HCT116 (cell line): Measurements from ENCODE around the gene STK32B. TPM values are rescaled to one million over a fixed set of nuclear protein-coding genes. Genes with fewer than 3 reads are reported as not detected.

Source experiments
- ATAC-seq: fragments of 200-7000 bp; cut with Tn5 transposase; 2 replicates; pipeline ENCODE4 v1.9.1; 2020; ENCODE audit warnings: mild to moderate bottlenecking, moderate library complexity
- BruUV-seq: library from RNA; stranded (reverse); fragments of 400-500 nt; replicated peaks from 2 replicates; lab custom pipeline; 2021; lab: Mats Ljungman, UMichigan
- CTCF ChIA-PET: fragments of 300-600 bp; sonication (Branson Sonifier 250); formaldehyde crosslinking; loops from one replicate; lab custom pipeline; 2021; ENCODE audit warnings: antibody characterized with exemption; lab: Charles Lee
- POLR2A ChIA-PET: fragments of 300-600, 350-600 bp; sonication (Branson Sonifier 250); formaldehyde crosslinking; loops from one replicate; lab custom pipeline; 2021; ENCODE audit warnings: antibody characterized with exemption; lab: Charles Lee
- RAD21 ChIA-PET, 2 experiments: fragments of 300-600 bp; sonication (Branson Sonifier 250); formaldehyde crosslinking; loops; one replicate each; lab custom pipeline; 2023; ENCODE audit warnings: low total read pairs in 2 of 2; ENCODE audit not compliant: uncharacterized antibody in 2 of 2, unreplicated experiment in 2 of 2, low non-redundant PET in 1 of 2; lab: Charles Lee
- DNase-seq: peaks from one replicate; pipeline ENCODE4 v3.0.0-alpha.2; 2010; ENCODE audit warnings: low read depth, low spot score
- H2AFZ ChIP-seq: fragments of 200-600 bp; shearing (Covaris generic), sonication (generic); 2 replicates; pipeline ENCODE4 v1.6.1; 2017; ENCODE audit warnings: low read depth, mixed run types, mixed read lengths, antibody characterized with exemption, low read length; ENCODE audit not compliant: poor library complexity, severe bottlenecking
- H3K27ac ChIP-seq: 2 replicates; pipeline ENCODE4 v1.5.1; 2012; ENCODE audit warnings: low read depth, low read length
- H3K27me3 ChIP-seq: fragments of 200-600 bp; sonication (generic); 2 replicates; pipeline ENCODE4 v1.6.1; 2016; ENCODE audit warnings: mixed run types, low read length, mixed read lengths; ENCODE audit not compliant: insufficient read depth
- H3K36me3 ChIP-seq, 2 experiments: fragments of 200-500 bp in 1 of 2; fragments of 200-600 bp in 1 of 2; sonication (Bioruptor generic) in 1 of 2; sonication (generic) in 1 of 2; 2 replicates each; pipeline versions ENCODE4 v1.5.1 to v1.6.1; 2014 to 2016; ENCODE audit warnings: low read length in 2 of 2, inconsistent platforms in 1 of 2, mixed read lengths in 1 of 2, mixed run types in 1 of 2; ENCODE audit not compliant: insufficient read depth in 2 of 2, control insufficient read depth in 1 of 2
- H3K4me1 ChIP-seq, 2 experiments: fragments of 200-600 bp in 1 of 2; sonication (generic) in 1 of 2; 2 replicates each; pipeline versions ENCODE4 v1.5.1 to v1.6.1; 2012 to 2017; ENCODE audit warnings: low read length in 2 of 2, inconsistent platforms in 1 of 2, mild to moderate bottlenecking in 1 of 2, mixed read lengths in 1 of 2, mixed run types in 1 of 2, moderate library complexity in 1 of 2; ENCODE audit not compliant: insufficient read depth in 2 of 2, control insufficient read depth in 1 of 2
- H3K4me2 ChIP-seq: fragments of 200-600 bp; sonication (generic); 2 replicates; pipeline ENCODE4 v1.6.1; 2017; ENCODE audit warnings: mixed run types, low read length, mixed read lengths
- H3K4me3 ChIP-seq, 2 experiments: fragments of 200-600 bp in 1 of 2; sonication (generic) in 1 of 2; replicated peaks in 1 of 2; 2 replicates each; pipeline ENCODE4 v1.5.1; 2011 to 2016; ENCODE audit warnings: low read length in 2 of 2, control low read depth in 1 of 2, low read depth in 1 of 2, mild to moderate bottlenecking in 1 of 2, mixed read lengths in 1 of 2, mixed run types in 1 of 2
- H3K79me2 ChIP-seq: fragments of 200-600 bp; sonication (generic); 2 replicates; pipeline ENCODE4 v1.6.1; 2017; ENCODE audit warnings: mild to moderate bottlenecking, mixed run types, low read length, moderate library complexity, mixed read lengths; ENCODE audit not compliant: insufficient read depth
- H3K9ac ChIP-seq: fragments of 200-600 bp; sonication (generic); 2 replicates; pipeline ENCODE4 v1.6.1; 2016; ENCODE audit warnings: low read length, mixed read lengths
- H3K9me2 ChIP-seq: fragments of 200-600 bp; sonication (generic), shearing (Covaris generic); 2 replicates; pipeline ENCODE4 v1.6.1; 2017; ENCODE audit warnings: mixed run types, mild to moderate bottlenecking, moderate library complexity; ENCODE audit not compliant: insufficient read depth
- H3K9me3 ChIP-seq, 2 experiments: fragments of 200-500 bp in 1 of 2; fragments of 200-600 bp in 1 of 2; sonication (Bioruptor generic) in 1 of 2; sonication (generic) in 1 of 2; 2 replicates each; pipeline ENCODE4 v1.6.1; 2014 to 2017; ENCODE audit warnings: low read length in 2 of 2, mixed read lengths in 2 of 2, inconsistent platforms in 1 of 2, low read depth in 1 of 2, mild to moderate bottlenecking in 1 of 2, mixed run types in 1 of 2, moderate library complexity in 1 of 2; ENCODE audit not compliant: control insufficient read depth in 1 of 2, insufficient read depth in 1 of 2
- H4K20me1 ChIP-seq: fragments of 200-600 bp; sonication (generic), shearing (Covaris generic); 2 replicates; pipeline ENCODE4 v1.6.1; 2017; ENCODE audit warnings: mixed run types, mild to moderate bottlenecking, moderate library complexity; ENCODE audit not compliant: insufficient read depth
- FOSL1 ChIP-seq: IDR thresholded peaks from 2 replicates; pipeline ENCODE4 v1.6.1; 2012; ENCODE audit warnings: low read depth
- JUND ChIP-seq: IDR thresholded peaks from 2 replicates; pipeline ENCODE4 v1.6.1; 2012
- MAX ChIP-seq: IDR thresholded peaks from 2 replicates; pipeline ENCODE4 v1.6.1; 2012
- POLR2AphosphoS5 ChIP-seq: IDR thresholded peaks from 2 replicates; pipeline ENCODE4 v1.6.1; 2011; ENCODE audit warnings: mild to moderate bottlenecking, low read depth, low read length, moderate library complexity
- RAD21 ChIP-seq: IDR thresholded peaks from 2 replicates; pipeline ENCODE4 v1.6.1; 2012; ENCODE audit warnings: low read depth, mild to moderate bottlenecking
- SP1 ChIP-seq: IDR thresholded peaks from 2 replicates; pipeline ENCODE4 v1.6.1; 2012; ENCODE audit warnings: low read depth
- SRF ChIP-seq: IDR thresholded peaks from 2 replicates; pipeline ENCODE4 v1.6.1; 2012; ENCODE audit warnings: low read depth
- TCF7L2 ChIP-seq: IDR thresholded peaks from 2 replicates; pipeline ENCODE4 v1.7.0; 2011; ENCODE audit warnings: borderline replicate concordance, inconsistent platforms; ENCODE audit not compliant: insufficient read depth, insufficient read length; ENCODE audit errors: extremely low read depth
- YY1 ChIP-seq: IDR thresholded peaks from 2 replicates; pipeline ENCODE4 v1.6.1; 2011; ENCODE audit warnings: low read length, low read depth, moderate library complexity, mild to moderate bottlenecking; ENCODE audit not compliant: insufficient replicate concordance; ENCODE audit errors: extremely low read depth
- ZFX ChIP-seq: fragments of 450-650 bp; IDR thresholded peaks from 2 replicates; pipeline ENCODE4 v1.6.1; 2017
- ZNF274 ChIP-seq: fragments of 200-500 bp; sonication (Bioruptor generic); IDR thresholded peaks from 2 replicates; pipeline ENCODE4 v1.6.1; 2014; ENCODE audit warnings: mild to moderate bottlenecking, low read depth, low read length, inconsistent platforms
- intact Hi-C: fragments of 100-400 bp; cut with micrococcal nuclease; formaldehyde crosslinking; loops from 2 replicates; pipeline ENCODE4 v1.10.0; 2022
- total RNA-seq: library from RNA; stranded (reverse); gene quantifications from one replicate; pipeline ENCODE4 v1.2.1, GENCODE V29; 2021; ENCODE audit not compliant: unreplicated experiment
- TF ChIP-seq, protein P1 (sequence below), 3 experiments: fragments of 200-600 bp in 1 of 3; sonication (generic) in 1 of 3; IDR thresholded peaks in 2 of 3; conservative IDR thresholded peaks in 1 of 3; 2 replicates each; pipeline ENCODE4 v1.5.1; 2012 to 2017; ENCODE audit warnings: low read depth in 2 of 3, low read length in 2 of 3, antibody characterized with exemption in 1 of 3, borderline replicate concordance in 1 of 3, control low read depth in 1 of 3, mild to moderate bottlenecking in 1 of 3, mixed read lengths in 1 of 3, mixed run types in 1 of 3, moderate library complexity in 1 of 3; ENCODE audit not compliant: insufficient read depth in 1 of 3
- TF ChIP-seq, protein P2 (sequence below): IDR thresholded peaks from 2 replicates; pipeline ENCODE4 v1.6.1; 2012
- TF ChIP-seq, protein P3 (sequence below): IDR thresholded peaks from 2 replicates; pipeline ENCODE4 v1.6.1; 2012; ENCODE audit warnings: low read depth

Gene STK32B
- total RNA-seq, 1 experiment from 2014 or later: not detected

DNA sequence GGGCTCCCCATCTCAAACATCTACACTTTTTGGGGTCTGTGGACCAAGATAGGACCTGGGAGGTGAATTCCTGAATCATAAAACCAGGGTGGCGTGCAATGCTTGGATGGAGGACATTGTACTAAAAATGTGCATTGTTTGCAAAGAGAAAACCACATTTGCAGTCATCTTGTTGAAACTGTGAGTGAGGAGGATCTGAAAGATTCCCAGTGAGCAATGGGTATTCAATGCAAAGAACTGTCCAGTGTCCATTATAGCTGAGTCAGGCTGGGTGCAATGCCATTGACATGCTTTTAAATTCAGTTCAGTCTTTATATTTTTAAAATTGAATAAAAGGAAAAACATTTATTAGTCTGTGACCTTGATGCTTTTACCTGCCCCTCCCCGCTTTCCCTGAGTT lies 215.7 kb downstream of the STK32B start:
- no peak overlapping the region for H2AFZ ChIP-seq
- no peaks in the 10 kb centered on the region for H3K9me2 ChIP-seq
- ChIA-PET POLR2A (no interaction called here), CTCF (no interaction called here), RAD21 (interaction anchor here in 1 of 2 experiments (0.7 kb wide), 1 partner anchor 456 kb away, joined by 3 read pairs; no protein-coding TSS in a partner anchor)
- no peaks in the 10 kb centered on the region for H3K4me1 ChIP-seq
- peaks cover 42% of the 10 kb centered on the region for H3K27me3 ChIP-seq
- no peaks in the 10 kb centered on the region for H3K79me2 ChIP-seq
- no peak overlapping the region for H3K4me3 ChIP-seq
- no peak for DNase-seq
- TF ChIP-seq, protein P1, sequence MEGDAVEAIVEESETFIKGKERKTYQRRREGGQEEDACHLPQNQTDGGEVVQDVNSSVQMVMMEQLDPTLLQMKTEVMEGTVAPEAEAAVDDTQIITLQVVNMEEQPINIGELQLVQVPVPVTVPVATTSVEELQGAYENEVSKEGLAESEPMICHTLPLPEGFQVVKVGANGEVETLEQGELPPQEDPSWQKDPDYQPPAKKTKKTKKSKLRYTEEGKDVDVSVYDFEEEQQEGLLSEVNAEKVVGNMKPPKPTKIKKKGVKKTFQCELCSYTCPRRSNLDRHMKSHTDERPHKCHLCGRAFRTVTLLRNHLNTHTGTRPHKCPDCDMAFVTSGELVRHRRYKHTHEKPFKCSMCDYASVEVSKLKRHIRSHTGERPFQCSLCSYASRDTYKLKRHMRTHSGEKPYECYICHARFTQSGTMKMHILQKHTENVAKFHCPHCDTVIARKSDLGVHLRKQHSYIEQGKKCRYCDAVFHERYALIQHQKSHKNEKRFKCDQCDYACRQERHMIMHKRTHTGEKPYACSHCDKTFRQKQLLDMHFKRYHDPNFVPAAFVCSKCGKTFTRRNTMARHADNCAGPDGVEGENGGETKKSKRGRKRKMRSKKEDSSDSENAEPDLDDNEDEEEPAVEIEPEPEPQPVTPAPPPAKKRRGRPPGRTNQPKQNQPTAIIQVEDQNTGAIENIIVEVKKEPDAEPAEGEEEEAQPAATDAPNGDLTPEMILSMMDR (IDR thresholded peaks at IDR 0.05 in 2 of 3, conservative IDR thresholded peaks at IDR 0.05 in 1 of 3; ENCODE audit: borderline replicate concordance in 1 of 3, insufficient read depth in 1 of 3, low read depth in 2 of 3, low read length in 2 of 3): no peak
- TF ChIP-seq MAX: no peak
- TF ChIP-seq YY1: no peak
- TF ChIP-seq, protein P2, sequence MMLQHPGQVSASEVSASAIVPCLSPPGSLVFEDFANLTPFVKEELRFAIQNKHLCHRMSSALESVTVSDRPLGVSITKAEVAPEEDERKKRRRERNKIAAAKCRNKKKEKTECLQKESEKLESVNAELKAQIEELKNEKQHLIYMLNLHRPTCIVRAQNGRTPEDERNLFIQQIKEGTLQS: no peak
- TF ChIP-seq POLR2AphosphoS5: no peak
- TF ChIP-seq RAD21: no peak
- TF ChIP-seq ZNF274: no peak
- no peak for TF ChIP-seq ZFX
- TF ChIP-seq JUND: no peak
- no peak for TF ChIP-seq FOSL1
- TF ChIP-seq SRF: no peak
- TF ChIP-seq TCF7L2: no peak
- TF ChIP-seq, protein P3, sequence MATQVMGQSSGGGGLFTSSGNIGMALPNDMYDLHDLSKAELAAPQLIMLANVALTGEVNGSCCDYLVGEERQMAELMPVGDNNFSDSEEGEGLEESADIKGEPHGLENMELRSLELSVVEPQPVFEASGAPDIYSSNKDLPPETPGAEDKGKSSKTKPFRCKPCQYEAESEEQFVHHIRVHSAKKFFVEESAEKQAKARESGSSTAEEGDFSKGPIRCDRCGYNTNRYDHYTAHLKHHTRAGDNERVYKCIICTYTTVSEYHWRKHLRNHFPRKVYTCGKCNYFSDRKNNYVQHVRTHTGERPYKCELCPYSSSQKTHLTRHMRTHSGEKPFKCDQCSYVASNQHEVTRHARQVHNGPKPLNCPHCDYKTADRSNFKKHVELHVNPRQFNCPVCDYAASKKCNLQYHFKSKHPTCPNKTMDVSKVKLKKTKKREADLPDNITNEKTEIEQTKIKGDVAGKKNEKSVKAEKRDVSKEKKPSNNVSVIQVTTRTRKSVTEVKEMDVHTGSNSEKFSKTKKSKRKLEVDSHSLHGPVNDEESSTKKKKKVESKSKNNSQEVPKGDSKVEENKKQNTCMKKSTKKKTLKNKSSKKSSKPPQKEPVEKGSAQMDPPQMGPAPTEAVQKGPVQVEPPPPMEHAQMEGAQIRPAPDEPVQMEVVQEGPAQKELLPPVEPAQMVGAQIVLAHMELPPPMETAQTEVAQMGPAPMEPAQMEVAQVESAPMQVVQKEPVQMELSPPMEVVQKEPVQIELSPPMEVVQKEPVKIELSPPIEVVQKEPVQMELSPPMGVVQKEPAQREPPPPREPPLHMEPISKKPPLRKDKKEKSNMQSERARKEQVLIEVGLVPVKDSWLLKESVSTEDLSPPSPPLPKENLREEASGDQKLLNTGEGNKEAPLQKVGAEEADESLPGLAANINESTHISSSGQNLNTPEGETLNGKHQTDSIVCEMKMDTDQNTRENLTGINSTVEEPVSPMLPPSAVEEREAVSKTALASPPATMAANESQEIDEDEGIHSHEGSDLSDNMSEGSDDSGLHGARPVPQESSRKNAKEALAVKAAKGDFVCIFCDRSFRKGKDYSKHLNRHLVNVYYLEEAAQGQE: no peak
- no peak for TF ChIP-seq SP1
- H3K4me2 ChIP-seq: no peak overlapping the region
- no peak overlapping the region for H3K27ac ChIP-seq
- BruUV-seq: no TSS peak
- no peaks in the 10 kb centered on the region for H3K9me3 ChIP-seq
- intact Hi-C loops: no loop called here
- H4K20me1 ChIP-seq: no peaks in the 10 kb centered on the region
- H3K9ac ChIP-seq: no peak overlapping the region
- H3K36me3 ChIP-seq: no peaks in the 10 kb centered on the region
- no peak for ATAC-seq
